Osteoblast (primary cell): ENCODE measurements around the gene RAMACL. TPM values are rescaled to one million over a fixed set of nuclear protein-coding genes. Genes with fewer than 3 reads are reported as not detected.
A peak's percentile ranks its signal among the peaks of the same experiment; 100 is the strongest.

ENCODE experiments used
- DNase-seq: peaks from one replicate; pipeline ENCODE4 v3.0.0; 2011; ENCODE audit warnings: low spot score, mixed read lengths; ENCODE audit not compliant: insufficient read length; ENCODE audit errors: missing footprints
- H2AFZ ChIP-seq: 2 replicates; pipeline ENCODE4 v1.6.0; 2011; ENCODE audit warnings: mild to moderate bottlenecking, low read length
- H3K27ac ChIP-seq: 2 replicates; pipeline ENCODE4 v1.5.1; 2011; ENCODE audit warnings: mild to moderate bottlenecking, low read depth, low read length, moderate library complexity
- H3K27me3 ChIP-seq: 2 replicates; pipeline ENCODE4 v1.6.0; 2012; ENCODE audit warnings: mild to moderate bottlenecking, control low read depth, inconsistent platforms, low read length, moderate library complexity; ENCODE audit not compliant: insufficient read depth
- H3K36me3 ChIP-seq: 2 replicates; pipeline ENCODE4 v1.5.1; 2011; ENCODE audit warnings: mild to moderate bottlenecking, low read length, control low read depth, moderate library complexity; ENCODE audit not compliant: insufficient read depth
- H3K4me1 ChIP-seq: 2 replicates; pipeline ENCODE4 v1.5.1; 2011; ENCODE audit warnings: mild to moderate bottlenecking, low read length, control low read depth, moderate library complexity; ENCODE audit not compliant: insufficient read depth
- H3K4me2 ChIP-seq: 2 replicates; pipeline ENCODE4 v1.6.0; 2011; ENCODE audit warnings: mild to moderate bottlenecking, low read length; ENCODE audit not compliant: insufficient read depth
- H3K4me3 ChIP-seq: fragments of 200-600 bp; sonication (generic); 3 replicates; pipeline ENCODE4 v1.5.1; 2012; ENCODE audit warnings: mild to moderate bottlenecking, low read length, inconsistent platforms; ENCODE audit not compliant: insufficient read depth
- H3K79me2 ChIP-seq: 2 replicates; pipeline ENCODE4 v1.6.0; 2012; ENCODE audit warnings: mild to moderate bottlenecking, low read length, control low read depth, inconsistent platforms; ENCODE audit not compliant: insufficient read depth
- H3K9me3 ChIP-seq: 2 replicates; pipeline ENCODE4 v1.5.1; 2011; ENCODE audit warnings: low read depth, low read length, control low read depth
- H4K20me1 ChIP-seq: 2 replicates; pipeline ENCODE4 v1.6.0; 2012; ENCODE audit warnings: mild to moderate bottlenecking, low read length, control low read depth; ENCODE audit not compliant: insufficient read depth
- total RNA-seq: library from RNA; depleted of rRNA; stranded (reverse); fragments of >200 nt; gene quantifications from 2 replicates; pipeline ENCODE4 v1.2.3, GENCODE V29; 2012
- TF ChIP-seq, protein P1 (sequence below): IDR thresholded peaks from 2 replicates; pipeline ENCODE4 v1.5.1; 2011; ENCODE audit warnings: mild to moderate bottlenecking, low read depth, low read length, moderate library complexity; ENCODE audit errors: extremely low read depth

The RAMACL gene
- total RNA-seq, 1 donor = 3.3 TPM

DNA sequence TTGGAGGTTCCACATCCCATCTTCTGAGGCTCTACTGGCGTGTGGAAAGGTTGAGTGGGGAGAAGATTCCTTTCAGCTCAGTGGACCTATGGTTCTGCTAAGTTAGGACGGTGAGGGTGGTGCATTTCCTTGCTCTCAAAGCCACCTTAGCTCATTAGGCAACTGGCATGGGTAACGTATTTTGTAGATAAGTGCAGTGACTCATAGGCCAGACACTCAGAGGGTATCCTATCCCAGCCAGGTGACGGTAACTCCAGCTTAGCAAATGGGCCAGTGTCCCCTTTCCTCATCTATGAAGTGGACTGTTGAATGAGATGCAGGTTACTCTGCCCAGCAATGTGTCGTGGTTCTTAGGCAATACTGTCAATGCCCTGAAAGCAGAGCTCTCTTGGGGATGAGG, 36.8 kb upstream of the RAMACL start:
- H3K4me1 ChIP-seq = peaks cover 62% of the 10 kb centered on the region
- H3K79me2 ChIP-seq = peaks cover 62% of the 10 kb centered on the region
- H3K9me3 ChIP-seq = no peaks in the 10 kb centered on the region
- TF ChIP-seq, protein P1, sequence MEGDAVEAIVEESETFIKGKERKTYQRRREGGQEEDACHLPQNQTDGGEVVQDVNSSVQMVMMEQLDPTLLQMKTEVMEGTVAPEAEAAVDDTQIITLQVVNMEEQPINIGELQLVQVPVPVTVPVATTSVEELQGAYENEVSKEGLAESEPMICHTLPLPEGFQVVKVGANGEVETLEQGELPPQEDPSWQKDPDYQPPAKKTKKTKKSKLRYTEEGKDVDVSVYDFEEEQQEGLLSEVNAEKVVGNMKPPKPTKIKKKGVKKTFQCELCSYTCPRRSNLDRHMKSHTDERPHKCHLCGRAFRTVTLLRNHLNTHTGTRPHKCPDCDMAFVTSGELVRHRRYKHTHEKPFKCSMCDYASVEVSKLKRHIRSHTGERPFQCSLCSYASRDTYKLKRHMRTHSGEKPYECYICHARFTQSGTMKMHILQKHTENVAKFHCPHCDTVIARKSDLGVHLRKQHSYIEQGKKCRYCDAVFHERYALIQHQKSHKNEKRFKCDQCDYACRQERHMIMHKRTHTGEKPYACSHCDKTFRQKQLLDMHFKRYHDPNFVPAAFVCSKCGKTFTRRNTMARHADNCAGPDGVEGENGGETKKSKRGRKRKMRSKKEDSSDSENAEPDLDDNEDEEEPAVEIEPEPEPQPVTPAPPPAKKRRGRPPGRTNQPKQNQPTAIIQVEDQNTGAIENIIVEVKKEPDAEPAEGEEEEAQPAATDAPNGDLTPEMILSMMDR = no peak
- no peak for DNase-seq
- H3K27me3 ChIP-seq = no peaks in the 10 kb centered on the region
- no peak overlapping the region for H2AFZ ChIP-seq
- peaks cover 6% of the 10 kb centered on the region for H3K36me3 ChIP-seq
- H3K4me2 ChIP-seq = no peak overlapping the region
- no peak overlapping the region for H3K27ac ChIP-seq
- H3K4me3 ChIP-seq = no peak overlapping the region
- no peaks in the 10 kb centered on the region for H4K20me1 ChIP-seq

DNA sequence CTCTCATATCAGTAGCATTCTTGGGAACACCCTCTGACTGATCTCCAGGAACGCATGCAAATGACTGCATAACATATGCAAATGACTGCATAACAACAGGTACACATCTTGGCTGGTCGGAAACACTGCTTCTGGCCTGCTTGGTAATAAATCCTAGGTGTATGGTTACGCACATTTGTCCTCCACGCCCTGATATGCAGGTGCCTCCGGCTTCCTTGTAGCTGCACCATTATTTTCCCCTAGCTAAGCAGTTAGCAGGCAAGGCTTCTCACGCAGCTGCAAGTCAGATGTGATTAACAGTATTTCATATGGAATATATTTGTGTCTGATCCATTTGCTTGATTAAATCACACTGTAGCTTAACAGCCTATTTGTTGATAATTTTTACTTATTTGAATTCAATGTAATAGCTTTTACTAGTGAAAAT, 34.6 kb upstream of the RAMACL start:
- Histone ChIP-seq H3K9me3 (no peaks in the 10 kb centered on the region), H3K4me3 (no peak overlapping the region), H3K4me2 (peak overlapping the region; percentile 66), H2AFZ (no peak overlapping the region), H3K79me2 (peaks cover 76% of the 10 kb centered on the region), H3K36me3 (peaks cover 20% of the 10 kb centered on the region), H3K27ac (peak overlapping the region; percentile 97), H3K27me3 (no peaks in the 10 kb centered on the region), H4K20me1 (no peaks in the 10 kb centered on the region), H3K4me1 (peaks cover 58% of the 10 kb centered on the region)
- no peak for DNase-seq
- TF ChIP-seq, protein P1 = no peak

DNA sequence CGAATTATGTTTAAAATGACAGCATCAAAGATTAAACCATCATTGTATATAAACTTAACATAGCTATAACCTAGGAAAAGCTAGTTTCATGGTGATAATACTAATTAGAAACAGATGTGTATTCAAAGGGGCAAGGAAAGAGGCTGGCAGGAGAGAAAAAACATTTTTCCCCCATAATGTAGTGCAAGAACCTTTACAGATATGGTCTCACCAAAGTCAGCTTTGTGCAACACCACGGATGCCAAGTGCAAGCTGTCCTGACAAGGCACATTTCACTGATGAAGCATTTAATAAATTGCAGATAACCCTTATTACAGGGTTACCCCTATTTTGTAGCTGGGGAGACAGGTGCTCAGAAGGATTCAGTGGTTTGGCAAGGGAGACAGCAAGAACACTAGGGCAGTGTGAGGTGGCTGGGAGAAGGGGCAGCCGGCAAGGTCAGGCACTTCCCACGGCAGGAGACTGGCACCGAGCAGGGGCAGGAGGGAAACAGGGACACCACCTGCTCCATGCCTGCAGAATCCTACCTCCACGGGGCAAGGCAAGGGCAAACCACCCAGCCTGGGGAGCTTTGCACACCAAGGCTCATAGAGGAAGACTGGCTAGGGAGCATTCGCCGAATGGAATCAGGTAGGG, 34.1 kb upstream of the RAMACL start:
- H3K79me2 ChIP-seq = peaks cover 76% of the 10 kb centered on the region
- H3K27me3 ChIP-seq = no peaks in the 10 kb centered on the region
- peaks cover 54% of the 10 kb centered on the region for H3K4me1 ChIP-seq
- H3K4me3 ChIP-seq = peak overlapping the region; percentile 17
- H3K36me3 ChIP-seq = peaks cover 20% of the 10 kb centered on the region
- H4K20me1 ChIP-seq = no peaks in the 10 kb centered on the region
- DNase-seq = no peak
- H3K27ac ChIP-seq = peak overlapping the region; percentile 97
- H2AFZ ChIP-seq = no peak overlapping the region
- H3K9me3 ChIP-seq = no peaks in the 10 kb centered on the region
- TF ChIP-seq, protein P1 = no peak
- H3K4me2 ChIP-seq = peak overlapping the region; percentile 66

DNA sequence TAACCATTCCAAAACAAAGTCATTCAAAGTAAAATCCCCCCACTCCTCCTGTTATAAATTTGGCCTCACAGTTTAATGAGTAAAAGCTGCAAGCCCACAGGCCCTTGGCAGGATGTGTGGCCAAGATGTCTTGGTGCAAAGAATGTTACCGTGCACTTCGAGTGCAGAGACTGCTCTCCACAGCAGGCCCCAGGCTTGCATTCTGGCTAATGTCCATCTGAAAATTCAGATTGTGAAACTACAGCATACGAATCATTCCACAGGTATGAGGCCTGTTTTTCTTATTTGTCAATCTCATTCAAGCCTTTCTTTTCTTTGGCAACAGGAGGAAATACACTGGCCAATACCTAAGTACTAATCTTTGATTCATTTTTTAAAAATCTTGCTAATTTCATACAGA, 33.4 kb upstream of the RAMACL start:
- Histone ChIP-seq H3K4me2 (peak overlapping the region; percentile 66), H3K4me3 (peak overlapping the region; percentile 17), H3K27ac (peak overlapping the region; percentile 97), H3K36me3 (peaks cover 20% of the 10 kb centered on the region), H2AFZ (no peak overlapping the region), H3K79me2 (peaks cover 76% of the 10 kb centered on the region), H3K4me1 (peaks cover 55% of the 10 kb centered on the region), H3K27me3 (no peaks in the 10 kb centered on the region), H4K20me1 (no peaks in the 10 kb centered on the region), H3K9me3 (no peaks in the 10 kb centered on the region)
- DNase-seq = peak; percentile 93
- TF ChIP-seq, protein P1 = no peak
